ENCODE measurements around the gene SLC10A7.

SLC10A7 gene

GRCh38 chr4:146237092-146237491, 284.6 kb downstream of the SLC10A7 start:
- no peaks in the 10 kb centered on the region for H3K36me3 ChIP-seq
- peaks cover 11 to 81% (median 36%) of the 10 kb centered on the region in 10 experiments for H3K4me1 ChIP-seq
- H3K4me2 ChIP-seq: peak overlapping the region in 4 of 11 experiments; percentile 67 to 81 (median 70); a peak in 7 of 22 replicates
- H3K9me3 ChIP-seq (replicated peaks in 1 of 11): peaks cover 0 to 8% (median 0%) of the 10 kb centered on the region in 11 experiments; a peak in 7 of 22 replicates
- H3K9ac ChIP-seq: no peak overlapping the region
- no peaks in the 10 kb centered on the region for H4K20me1 ChIP-seq
- TF ChIP-seq Cebpa-rat (IDR thresholded peaks at IDR 0.05): no peak
- no peaks in the 10 kb centered on the region for H3K27me3 ChIP-seq
- peak overlapping the region in 4 of 11 experiments; percentile 73 to 92 (median 78); a peak in 6 of 22 replicates for H3K27ac ChIP-seq
- no peak overlapping the region for H3K4me3 ChIP-seq

- Histone ChIP-seq H3K4me1 (peaks cover 11 to 73% (median 28%) of the 10 kb centered on the region in 10 experiments), H3K4me3 (0 out of 20 replicates have a peak overlapping the region, but pooled peaks of 1 of the 10 experiments have one; percentile 29), H3K9me3 (replicated peaks in 1 of 11) (peaks cover 0 to 16% (median 0%) of the 10 kb centered on the region in 11 experiments; a peak in 7 of 22 replicates), H3K36me3 (no peaks in the 10 kb centered on the region), H3K9ac (peak overlapping the region in 9 of 11 experiments; percentile 25 to 72 (median 57); a peak in 15 of 22 replicates), H3K27me3 (no peaks in the 10 kb centered on the region), H4K20me1 (no peaks in the 10 kb centered on the region), H3K4me2 (peak overlapping the region; percentile 48 to 81 (median 68)), H3K27ac (peak overlapping the region; percentile 50 to 92 (median 73))
- TF ChIP-seq Cebpa-rat (IDR thresholded peaks at IDR 0.05): no peak
These were observed 285.5 kb downstream of the SLC10A7 start for GRCh38 chr4:146236216-146236615.

- peaks cover 11 to 69% (median 27%) of the 10 kb centered on the region in 10 experiments for H3K4me1 ChIP-seq
- H3K9ac ChIP-seq: peak overlapping the region in 9 of 11 experiments; percentile 25 to 72 (median 57); a peak in 15 of 22 replicates
- H3K4me2 ChIP-seq: peak overlapping the region; percentile 48 to 81 (median 68)
- 0 out of 20 replicates have a peak overlapping the region, but pooled peaks of 1 of the 10 experiments have one; percentile 29 for H3K4me3 ChIP-seq
- no peaks in the 10 kb centered on the region for H3K27me3 ChIP-seq
- no peaks in the 10 kb centered on the region for H4K20me1 ChIP-seq
- peak overlapping the region; percentile 50 to 92 (median 73) for H3K27ac ChIP-seq
- peaks cover 0 to 21% (median 0%) of the 10 kb centered on the region in 11 experiments; a peak in 7 of 22 replicates for H3K9me3 ChIP-seq (replicated peaks in 1 of 11)
- no peaks in the 10 kb centered on the region for H3K36me3 ChIP-seq
- peak; percentile 47 to 84 (median 71); a peak in 18 of 22 replicates for TF ChIP-seq Cebpa-rat (IDR thresholded peaks at IDR 0.05)
These were observed 286.0 kb downstream of the SLC10A7 start for GRCh38 chr4:146235654-146236177.

GRCh38 chr4:146232131-146232722, 289.5 kb downstream of the SLC10A7 start:
- Histone ChIP-seq H3K9ac (no peak overlapping the region; a peak in 1 of 22 replicates), H3K27ac (peak overlapping the region in 4 of 11 experiments; percentile 3 to 60 (median 48); a peak in 8 of 22 replicates), H4K20me1 (no peaks in the 10 kb centered on the region), H3K36me3 (no peaks in the 10 kb centered on the region), H3K27me3 (no peaks in the 10 kb centered on the region), H3K9me3 (replicated peaks in 1 of 11) (peaks cover 0 to 22% (median 0%) of the 10 kb centered on the region in 11 experiments; a peak in 7 of 22 replicates), H3K4me2 (peak overlapping the region in 5 of 11 experiments; percentile 37 to 51 (median 41); a peak in 9 of 22 replicates), H3K4me1 (peaks cover 11 to 50% (median 27%) of the 10 kb centered on the region in 10 experiments), H3K4me3 (no peak overlapping the region)
- TF ChIP-seq Cebpa-rat (IDR thresholded peaks at IDR 0.05): no peak

- peak in 4 of 11 experiments; percentile 27 to 44 (median 34); a peak in 3 of 22 replicates for TF ChIP-seq Cebpa-rat (IDR thresholded peaks at IDR 0.05)
- H3K9me3 ChIP-seq (replicated peaks in 1 of 11): peaks cover 0 to 22% (median 0%) of the 10 kb centered on the region in 11 experiments; a peak in 7 of 22 replicates
- H3K4me1 ChIP-seq: peaks cover 0 to 21% (median 5%) of the 10 kb centered on the region in 10 experiments; a peak in 11 of 20 replicates
- no peak overlapping the region for H3K4me2 ChIP-seq
- no peak overlapping the region for H3K9ac ChIP-seq
- no peaks in the 10 kb centered on the region for H4K20me1 ChIP-seq
- no peak overlapping the region for H3K27ac ChIP-seq
- no peak overlapping the region for H3K4me3 ChIP-seq
- no peaks in the 10 kb centered on the region for H3K27me3 ChIP-seq
- H3K36me3 ChIP-seq: no peaks in the 10 kb centered on the region
These were observed 292.3 kb downstream of the SLC10A7 start for GRCh38 chr4:146229406-146229805.

GRCh38 chr4:146224326-146224966, 297.3 kb downstream of the SLC10A7 start:
- no peak for TF ChIP-seq Cebpa-rat (IDR thresholded peaks at IDR 0.05)
- peaks cover 0 to 5% (median 0%) of the 10 kb centered on the region in 10 experiments; a peak in 2 of 20 replicates for H3K4me1 ChIP-seq
- H3K9ac ChIP-seq: no peak overlapping the region
- no peak overlapping the region for H3K4me3 ChIP-seq
- 0 out of 22 replicates have a peak overlapping the region, but pooled peaks of 1 of the 11 experiments have one; percentile 21 for H3K4me2 ChIP-seq
- no peak overlapping the region for H3K27ac ChIP-seq
- H3K27me3 ChIP-seq: no peaks in the 10 kb centered on the region
- no peaks in the 10 kb centered on the region for H4K20me1 ChIP-seq
- no peaks in the 10 kb centered on the region for H3K36me3 ChIP-seq
- no peaks in the 10 kb centered on the region for H3K9me3 ChIP-seq (replicated peaks in 1 of 11)

- Histone ChIP-seq H3K36me3 (no peaks in the 10 kb centered on the region), H3K4me3 (no peak overlapping the region), H3K27ac (no peak overlapping the region), H3K9me3 (replicated peaks in 1 of 11) (no peaks in the 10 kb centered on the region), H4K20me1 (no peaks in the 10 kb centered on the region), H3K27me3 (no peaks in the 10 kb centered on the region), H3K4me1 (peaks cover 0 to 5% (median 0%) of the 10 kb centered on the region in 10 experiments; a peak in 2 of 20 replicates), H3K9ac (no peak overlapping the region), H3K4me2 (no peak overlapping the region)
- no peak for TF ChIP-seq Cebpa-rat (IDR thresholded peaks at IDR 0.05)
These were observed 299.4 kb downstream of the SLC10A7 start for GRCh38 chr4:146222313-146222712.

- no peak within 1 kb of the TSS for H3K4me3 ChIP-seq
- H3K4me2 ChIP-seq: no peak within 1 kb of the TSS
- H3K9me3 ChIP-seq (replicated peaks in 1 of 11): no peaks in the 10 kb centered on the region
- H3K4me1 ChIP-seq: 0 out of 20 replicates have a peak, but pooled peaks cover 0 to 3% (median 0%) of the 10 kb centered on the region in 10 experiments
- no peak within 1 kb of the TSS for H3K27ac ChIP-seq
- H4K20me1 ChIP-seq: no peaks in the 10 kb centered on the region
- H3K9ac ChIP-seq: no peak within 1 kb of the TSS
- no peaks in the 10 kb centered on the region for H3K27me3 ChIP-seq
- H3K36me3 ChIP-seq: no peaks in the 10 kb centered on the region
- TF ChIP-seq Cebpa-rat (IDR thresholded peaks at IDR 0.05): no peak
These were observed 307.5 kb downstream of the SLC10A7 start, which contains the start of gene REELD1 for GRCh38 chr4:146214238-146214637. REELD1 (plus strand) TSS chr4:146214538; CDS start chr4:146216953, 2,415 bp downstream.
